H1 (cell line): Measurements from ENCODE around the gene PLEKHG2. TPM values are rescaled to one million over a fixed set of nuclear protein-coding genes. Genes with fewer than 3 reads are reported as not detected.

ENCODE experiments used
- CTCF ChIA-PET: fragments of 300-600 bp; sonication (Branson Sonifier 250); formaldehyde crosslinking; loops from one replicate; lab custom pipeline; 2021; ENCODE audit not compliant: partially characterized antibody; lab: Charles Lee
- POLR2A ChIA-PET: fragments of 300-600 bp; sonication (Branson Sonifier 250); formaldehyde crosslinking; loops from one replicate; lab custom pipeline; 2021; ENCODE audit warnings: inconsistent platforms; ENCODE audit not compliant: partially characterized antibody; lab: Charles Lee
- DNase-seq, 2 experiments: peaks; one replicate each; pipeline versions ENCODE4 v3.0.0 to v3.0.0-alpha.2; 2010 to 2022; ENCODE audit warnings: low spot score in 2 of 2, low read depth in 1 of 2, mixed read lengths in 1 of 2
- FAIRE-seq: peaks from 2 replicates; lab custom pipeline; 2011; peaks lifted over from hg19 to GRCh38; lab: Jason Lieb, UNC
- H2AFZ ChIP-seq: 2 replicates; pipeline ENCODE4 v1.8.1; 2012; ENCODE audit warnings: low read length, inconsistent platforms
- H2AK5ac ChIP-seq: 2 replicates; pipeline ENCODE4 v1.6.1; 2013; ENCODE audit warnings: low read depth, low read length
- H2BK120ac ChIP-seq: replicated peaks from 2 replicates; pipeline ENCODE3; 2013; ENCODE audit warnings: low read depth, low read length, inconsistent platforms
- H2BK12ac ChIP-seq: 2 replicates; pipeline ENCODE4 v1.6.1; 2013; ENCODE audit warnings: low read depth, low read length
- H2BK15ac ChIP-seq: 2 replicates; pipeline ENCODE4 v1.6.1; 2013; ENCODE audit warnings: low read length
- H2BK20ac ChIP-seq: 2 replicates; pipeline ENCODE4 v1.6.1; 2013; ENCODE audit warnings: low read length
- H2BK5ac ChIP-seq: 2 replicates; pipeline ENCODE4 v1.6.1; 2013; ENCODE audit warnings: low read depth, low read length
- H3K14ac ChIP-seq: 2 replicates; pipeline ENCODE4 v1.6.1; 2013; ENCODE audit warnings: inconsistent platforms; ENCODE audit not compliant: insufficient read length
- H3K18ac ChIP-seq: 2 replicates; pipeline ENCODE4 v1.6.1; 2013; ENCODE audit warnings: low read length; ENCODE audit errors: extremely low read depth
- H3K23ac ChIP-seq: 2 replicates; pipeline ENCODE4 v1.6.1; 2013; ENCODE audit warnings: inconsistent platforms; ENCODE audit not compliant: insufficient read length
- H3K23me2 ChIP-seq: 2 replicates; pipeline ENCODE4 v1.6.1; 2013; ENCODE audit warnings: low read depth, low read length
- H3K27ac ChIP-seq: 2 replicates; pipeline ENCODE4 v1.6.1; 2011; ENCODE audit warnings: low read depth, low read length, inconsistent platforms
- H3K27me3 ChIP-seq, 4 experiments: replicated peaks in 1 of 4; 1 replicate in 1 of 4; 2 replicates in 3 of 4; pipeline versions ENCODE4 v1.6.1 to v1.8.1; 2011 to 2013; ENCODE audit warnings: low read length in 3 of 4, mild to moderate bottlenecking in 3 of 4, inconsistent platforms in 2 of 4, mixed read lengths in 2 of 4, moderate library complexity in 1 of 4; ENCODE audit not compliant: control insufficient read depth in 3 of 4, insufficient read depth in 3 of 4; ENCODE audit errors: extremely low read depth in 1 of 4
- H3K36me3 ChIP-seq, 4 experiments: 2 replicates each; pipeline versions ENCODE4 v1.6.1 to v1.8.1; 2011 to 2013; ENCODE audit warnings: mild to moderate bottlenecking in 4 of 4, low read length in 3 of 4, moderate library complexity in 2 of 4, control low read depth in 1 of 4, inconsistent platforms in 1 of 4; ENCODE audit not compliant: insufficient read depth in 4 of 4, control insufficient read depth in 2 of 4
- H3K4ac ChIP-seq: replicated peaks from 2 replicates; pipeline ENCODE3; 2013; ENCODE audit warnings: low read length, low read depth, mixed read lengths, inconsistent platforms; ENCODE audit not compliant: insufficient read length
- H3K4me1 ChIP-seq, 4 experiments: replicated peaks in 1 of 4; 1 replicate in 1 of 4; 2 replicates in 3 of 4; pipeline versions ENCODE4 v1.6.1 to v1.8.1; 2011 to 2013; ENCODE audit warnings: low read length in 3 of 4, inconsistent platforms in 2 of 4, mixed read lengths in 1 of 4; ENCODE audit not compliant: insufficient read depth in 4 of 4, control insufficient read depth in 3 of 4
- H3K4me2 ChIP-seq, 2 experiments: 2 replicates each; pipeline versions ENCODE4 v1.6.1 to v1.8.1; 2011 to 2013; ENCODE audit warnings: low read depth in 2 of 2, low read length in 2 of 2, control low read depth in 1 of 2, inconsistent platforms in 1 of 2, mild to moderate bottlenecking in 1 of 2; ENCODE audit not compliant: insufficient read depth in 1 of 2
- H3K4me3 ChIP-seq, 4 experiments: fragments of 200-600, 300-600 bp in 1 of 4; sonication (generic), shearing (Covaris generic), sonication (Bioruptor Twin) in 1 of 4; 2 replicates each; pipeline versions ENCODE4 v1.5.1 to v1.8.1; 2011 to 2016; ENCODE audit warnings: low read length in 4 of 4, low read depth in 3 of 4, control low read depth in 2 of 4, inconsistent platforms in 2 of 4, mild to moderate bottlenecking in 2 of 4, mixed read lengths in 1 of 4, moderate library complexity in 1 of 4; ENCODE audit not compliant: insufficient read depth in 2 of 4; ENCODE audit errors: extremely low read depth in 1 of 4
- H3K56ac ChIP-seq: replicated peaks from 2 replicates; pipeline ENCODE3; 2013; ENCODE audit warnings: low read depth, mild to moderate bottlenecking, mixed read lengths, low read length, inconsistent platforms; ENCODE audit not compliant: insufficient read length
- H3K79me1 ChIP-seq: 2 replicates; pipeline ENCODE4 v1.6.1; 2013; ENCODE audit warnings: low read depth, low read length, control low read depth
- H3K79me2 ChIP-seq, 2 experiments: 2 replicates each; pipeline versions ENCODE4 v1.6.1 to v1.8.1; 2012 to 2013; ENCODE audit warnings: low read length in 2 of 2, mild to moderate bottlenecking in 2 of 2, inconsistent platforms in 1 of 2; ENCODE audit not compliant: insufficient read depth in 2 of 2, control insufficient read depth in 1 of 2
- H3K9ac ChIP-seq, 4 experiments: replicated peaks in 1 of 4; 1 replicate in 1 of 4; 2 replicates in 3 of 4; pipeline versions ENCODE4 v1.6.1 to v1.8.1; 2011 to 2013; ENCODE audit warnings: low read depth in 3 of 4, low read length in 3 of 4, control low read depth in 2 of 4, mild to moderate bottlenecking in 2 of 4, moderate library complexity in 2 of 4, inconsistent platforms in 1 of 4; ENCODE audit errors: extremely low read depth in 1 of 4
- H3K9me3 ChIP-seq, 2 experiments: 2 replicates each; pipeline versions ENCODE4 v1.6.1 to v1.8.1; 2012 to 2013; ENCODE audit warnings: mild to moderate bottlenecking in 2 of 2, moderate library complexity in 2 of 2, control low read depth in 1 of 2, inconsistent platforms in 1 of 2, low read depth in 1 of 2, low read length in 1 of 2, mixed read lengths in 1 of 2; ENCODE audit not compliant: insufficient read depth in 2 of 2
- H4K20me1 ChIP-seq, 2 experiments: replicated peaks in 1 of 2; 2 replicates each; pipeline versions ENCODE3 to v1.8.1; 2011 to 2013; ENCODE audit warnings: inconsistent platforms in 2 of 2, low read length in 2 of 2, mild to moderate bottlenecking in 1 of 2; ENCODE audit not compliant: insufficient read depth in 2 of 2, control insufficient read depth in 1 of 2
- H4K5ac ChIP-seq: 2 replicates; pipeline ENCODE4 v1.6.1; 2013; ENCODE audit warnings: low read length, low read depth, mixed read lengths, inconsistent platforms; ENCODE audit not compliant: insufficient read length
- H4K8ac ChIP-seq: 2 replicates; pipeline ENCODE4 v1.8.0; 2013; ENCODE audit warnings: mild to moderate bottlenecking, moderate library complexity, low read length, inconsistent platforms; ENCODE audit not compliant: insufficient read depth; ENCODE audit errors: extremely low read depth
- H4K91ac ChIP-seq: replicated peaks from 2 replicates; pipeline ENCODE3; 2013; ENCODE audit warnings: low read length, mixed read lengths, inconsistent platforms; ENCODE audit not compliant: insufficient read length
- BRCA1 ChIP-seq: IDR thresholded peaks from 2 replicates; pipeline ENCODE4 v1.6.1; 2012; ENCODE audit warnings: low read depth, low read length, improper control_type of control experiment
- CBX5 ChIP-seq: fragments of 300-800, 300-1000 bp; sonication (generic); IDR thresholded peaks from 2 replicates; pipeline ENCODE4 v1.7.1; 2016; ENCODE audit warnings: antibody characterized with exemption, low read length, low read depth
- CEBPB ChIP-seq: IDR thresholded peaks from 2 replicates; pipeline ENCODE4 v1.6.1; 2012; ENCODE audit warnings: low read depth, low read length
- CHD1 ChIP-seq: IDR thresholded peaks from 2 replicates; pipeline ENCODE4 v1.6.1; 2012; ENCODE audit warnings: low read depth, low read length, improper control_type of control experiment
- EZH2 ChIP-seq: fragments of 200-600 bp; sonication (generic); IDR thresholded peaks from 2 replicates; pipeline ENCODE4 v1.7.1; 2012; ENCODE audit warnings: low read depth, mild to moderate bottlenecking, moderate library complexity, low read length, inconsistent platforms; ENCODE audit not compliant: severe bottlenecking
- HDAC2 ChIP-seq, 2 experiments: fragments of 300-600 bp in 1 of 2; sonication (generic) in 1 of 2; IDR thresholded peaks; 2 replicates each; pipeline ENCODE4 v1.6.1; 2011 to 2012; ENCODE audit warnings: low read depth in 2 of 2, low read length in 2 of 2, mild to moderate bottlenecking in 2 of 2, moderate library complexity in 2 of 2, borderline replicate concordance in 1 of 2, inconsistent platforms in 1 of 2
- JUND ChIP-seq: IDR thresholded peaks from 2 replicates; pipeline ENCODE4 v1.6.1; 2011; ENCODE audit warnings: mild to moderate bottlenecking, improper control_type of control experiment, low read length
- MAFK ChIP-seq: IDR thresholded peaks from 2 replicates; pipeline ENCODE4 v1.6.1; 2012; ENCODE audit warnings: low read depth, mild to moderate bottlenecking, improper control_type of control experiment, low read length
- TAF1 ChIP-seq: IDR thresholded peaks from 2 replicates; pipeline ENCODE4 v1.6.1; 2011; ENCODE audit warnings: mild to moderate bottlenecking, low read depth, low read length
- TAF7 ChIP-seq: optimal IDR thresholded peaks from 2 replicates; pipeline ENCODE3; 2011; ENCODE audit warnings: low read depth, mild to moderate bottlenecking, inconsistent platforms, low read length, moderate library complexity, borderline replicate concordance
- TBP ChIP-seq: IDR thresholded peaks from 2 replicates; pipeline ENCODE4 v1.6.1; 2011; ENCODE audit warnings: low read depth, low read length, improper control_type of control experiment
- ZNF274 ChIP-seq: IDR thresholded peaks from 2 replicates; pipeline ENCODE4 v1.7.0; 2012; ENCODE audit warnings: low read length, borderline replicate concordance; ENCODE audit errors: extremely low read depth
- WGBS, 2 experiments: shearing (Covaris generic) in 1 of 2; methylation state at CpG; one replicate each; pipeline versions ENCODE4 v1.1.6 to v1.1.7; 2013 to 2015; ENCODE audit warnings: low lambda C conversion rate in 2 of 2, mixed read lengths in 2 of 2, inconsistent platforms in 1 of 2, low coverage in 1 of 2, missing lambda C conversion rate in 1 of 2; ENCODE audit not compliant: insufficient replicate concordance in 2 of 2, insufficient coverage in 1 of 2, insufficient read length in 1 of 2; ENCODE audit errors: extremely low coverage in 1 of 2, missing lambda C conversion rate in 1 of 2; 5-methylcytosine and 5-hydroxymethylcytosine counted together
- polyA plus RNA-seq, 7 experiments: library from polyadenylated mRNA; depleted of rRNA in 3 of 7; stranded (reverse) in 5 of 7; unstranded in 2 of 7; fragments of >200 nt in 5 of 7; fragments of 200-250 nt in 2 of 7; gene quantifications; 1 replicate in 5 of 7; 2 replicates in 1 of 7; 4 replicates in 1 of 7; pipeline versions ENCODE4 v1.2.1 to v1.2.3, GENCODE V29; 2011 to 2013; ENCODE audit warnings: missing spikeins in 2 of 7, mixed read lengths in 2 of 7
- total RNA-seq: library from RNA; stranded (reverse); fragmentation: NEBNext Ultra II Directional; extraction: Animal tissue kit (Norgen Biotek cat#: 25700); gene quantifications from 2 replicates; pipeline ENCODE4 v1.2.1, GENCODE V29; 2021

Gene PLEKHG2
- total and polyA plus RNA-seq, 2 of the 8 experiments (the other 6 are each of a cell fraction or from before 2014, with no cell fraction given), result 16.9 to 65.7 TPM

DNA sequence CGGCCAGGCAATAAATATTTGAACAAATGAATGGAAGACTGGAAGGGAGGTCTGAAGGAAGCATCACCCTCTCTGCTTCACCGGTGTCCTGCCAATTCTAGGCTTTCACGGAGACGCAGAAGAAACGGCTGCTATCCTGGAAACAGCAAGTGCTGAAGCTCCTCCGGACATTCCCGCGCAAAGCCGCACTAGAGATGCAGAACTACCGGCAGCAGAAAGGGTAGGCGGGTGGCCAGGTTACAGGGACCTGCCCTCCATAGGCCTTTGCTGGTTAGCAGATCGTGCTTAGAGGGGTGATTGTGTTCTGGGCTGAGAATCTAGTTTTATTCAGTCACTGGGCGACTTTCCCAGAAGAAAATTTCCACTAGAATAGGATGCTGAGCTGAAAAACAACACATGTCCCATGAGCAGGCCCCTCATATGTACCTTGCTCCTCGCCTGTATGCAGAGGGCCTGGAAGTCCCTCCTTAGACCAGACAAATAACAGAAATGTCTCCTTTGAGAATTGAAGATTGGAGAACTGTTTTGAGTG, 32.5 kb upstream of the PLEKHG2 start:
- H3K36me3 ChIP-seq, result peaks cover 44 to 86% (median 69%) of the 10 kb centered on the region in 4 experiments

More for the DNA sequence above, 32.5 kb upstream of the PLEKHG2 start:
- Histone ChIP-seq H3K23me2 (no peaks in the 10 kb centered on the region; the same call in 1 of the 2 replicates), H4K20me1 (peaks cover 7 to 8% of the 10 kb centered on the region in 2 experiments), H3K9me3 (no peaks in the 10 kb centered on the region), H4K5ac (no peak overlapping the region), H3K4me2 (no peak overlapping the region), H4K8ac (no peak overlapping the region)
- WGBS, 2 experiments, result 90% methylated on average over 14 of the region's 14 CpGs; no CpG with 5 or more reads in 1 of the 2 experiments
- TF ChIP-seq TAF7 (no peak), ZNF274 (no peak), EZH2 (no peak), BRCA1 (no peak), CHD1 (no peak), CBX5 (no peak), HDAC2 (IDR thresholded peaks at IDR 0.05; ENCODE audit: borderline replicate concordance in 1 of 2, low read depth in 2 of 2, low read length in 2 of 2) (no peak), MAFK (no peak), TBP (no peak), TAF1 (no peak), JUND (no peak), CEBPB (no peak)
- TF ChIP-seq, all 59 proteins: peak for 0
- Histone ChIP-seq H2AK5ac (no peak overlapping the region), H3K14ac (no peak overlapping the region), H3K79me1 (no peaks in the 10 kb centered on the region; the same call in 1 of the 2 replicates), H3K9ac (no peak overlapping the region), H3K4me3 (no peak overlapping the region), H3K23ac (no peak overlapping the region), H2BK12ac (no peak overlapping the region), H3K56ac (no peak overlapping the region), H2AFZ (no peak overlapping the region), H3K4ac (no peak overlapping the region), H3K27ac (no peak overlapping the region), H2BK20ac (no peak overlapping the region), H3K79me2 (no peaks in the 10 kb centered on the region), H2BK120ac (no peak overlapping the region), H3K27me3 (no peaks in the 10 kb centered on the region), H4K91ac (no peak overlapping the region), H2BK5ac (no peak overlapping the region), H2BK15ac (no peak overlapping the region), H3K4me1 (peaks cover 0 to 2% (median 0%) of the 10 kb centered on the region in 4 experiments; a peak in 2 of 7 replicates), H3K18ac (no peak overlapping the region)
- DNase-seq (no peak), FAIRE-seq (no peak)
- ChIA-PET CTCF (no interaction called here), POLR2A (interaction anchor here (0.6 to 4.3 kb wide), 5 partner anchors 11 to 478 kb away, joined by 3 to 20 read pairs (median 3); partner anchors contain the start of genes MED29, PAF1 and PLEKHG2)
